OCI-LY3 (cell line): ENCODE data around the gene BCL11B.

ENCODE experiments used
- H2AFZ ChIP-seq: fragments of 200-600, 300-600 bp; shearing (Covaris generic); 2 replicates; pipeline ENCODE4 v1.6.0; 2014; ENCODE audit warnings: antibody characterized with exemption, low read depth, low read length
- H3K27ac ChIP-seq: fragments of 200-600, 300-600 bp; sonication (generic); 2 replicates; pipeline ENCODE4 v1.5.1; 2014; ENCODE audit warnings: mild to moderate bottlenecking, low read length, moderate library complexity, mixed read lengths
- H3K27me3 ChIP-seq: fragments of 200-600, 300-600 bp; sonication (generic); 2 replicates; pipeline ENCODE4 v1.6.1; 2014; ENCODE audit warnings: low read depth, low read length, mixed read lengths
- H3K36me3 ChIP-seq: fragments of 200-600, 300-600 bp; sonication (generic); replicated peaks from 2 replicates; pipeline ENCODE3; 2014; ENCODE audit warnings: low read depth, low read length, mixed read lengths
- H3K4me1 ChIP-seq: fragments of 300-600, 200-600 bp; sonication (generic); 2 replicates; pipeline ENCODE4 v1.6.1; 2014; ENCODE audit warnings: low read length, mixed read lengths
- H3K4me2 ChIP-seq: fragments of 200-600, 300-600 bp; sonication (generic); 2 replicates; pipeline ENCODE4 v1.6.1; 2014; ENCODE audit warnings: low read length, mixed read lengths
- H3K4me3 ChIP-seq: fragments of 300-600, 200-600 bp; sonication (generic); 2 replicates; pipeline ENCODE4 v1.5.1; 2014; ENCODE audit warnings: antibody characterized with exemption, mild to moderate bottlenecking, low read length, moderate library complexity
- H3K79me2 ChIP-seq: fragments of 300-600, 200-600 bp; shearing (Covaris generic); 2 replicates; pipeline ENCODE4 v1.6.1; 2014; ENCODE audit warnings: mild to moderate bottlenecking, low read length, mixed read lengths
- H3K9ac ChIP-seq: fragments of 300-600, 200-600 bp; shearing (Covaris generic); 2 replicates; pipeline ENCODE4 v1.6.0; 2014; ENCODE audit warnings: mild to moderate bottlenecking, low read length, moderate library complexity
- H3K9me3 ChIP-seq: fragments of 200-600, 300-600 bp; shearing (Covaris generic); 2 replicates; pipeline ENCODE4 v1.6.1; 2014; ENCODE audit warnings: low read length, mixed read lengths; ENCODE audit not compliant: insufficient read depth
- H4K20me1 ChIP-seq: fragments of 200-600, 300-600 bp; sonication (generic); 2 replicates; pipeline ENCODE4 v1.6.1; 2016; ENCODE audit warnings: low read length, mixed read lengths; ENCODE audit not compliant: insufficient read depth
- CTCF ChIP-seq: fragments of 200-600, 300-600 bp; sonication (generic); IDR thresholded peaks from 2 replicates; pipeline ENCODE4 v1.5.1; 2014; ENCODE audit warnings: antibody characterized with exemption, low read length, low read depth
- EZH2phosphoT487 ChIP-seq: fragments of 200-600 bp; shearing (Covaris generic); IDR thresholded peaks from 2 replicates; pipeline ENCODE4 v1.6.1; 2018; ENCODE audit warnings: antibody characterized with exemption, mixed run types, low read depth

Gene BCL11B

GRCh38 chr14:99123208-99123870 lies 148.7 kb downstream of the BCL11B start:
- Histone ChIP-seq H3K79me2 (no peaks in the 10 kb centered on the region), H3K9me3 (no peaks in the 10 kb centered on the region), H3K4me2 (no peak overlapping the region), H3K27me3 (no peaks in the 10 kb centered on the region), H3K27ac (no peak overlapping the region), H3K4me1 (no peaks in the 10 kb centered on the region), H3K4me3 (no peak overlapping the region), H3K36me3 (no peaks in the 10 kb centered on the region), H3K9ac (no peak overlapping the region), H2AFZ (no peak overlapping the region), H4K20me1 (no peaks in the 10 kb centered on the region)
- no peak for TF ChIP-seq EZH2phosphoT487
- TF ChIP-seq CTCF: no peak

- Histone ChIP-seq H3K4me2 (no peak overlapping the region), H3K4me1 (no peaks in the 10 kb centered on the region), H3K27ac (no peak overlapping the region), H3K79me2 (no peaks in the 10 kb centered on the region), H3K27me3 (no peaks in the 10 kb centered on the region), H3K36me3 (no peaks in the 10 kb centered on the region), H3K9me3 (no peaks in the 10 kb centered on the region), H2AFZ (no peak overlapping the region), H4K20me1 (no peaks in the 10 kb centered on the region), H3K9ac (no peak overlapping the region), H3K4me3 (no peak overlapping the region)
- TF ChIP-seq EZH2phosphoT487 (no peak), CTCF (no peak)
Measured at GRCh38 chr14:99122521-99123125, 149.4 kb downstream of the BCL11B start.

GRCh38 chr14:99121319-99121875 lies 150.6 kb downstream of the BCL11B start:
- H3K4me1 ChIP-seq: no peaks in the 10 kb centered on the region
- no peak overlapping the region for H3K4me3 ChIP-seq
- no peak overlapping the region for H2AFZ ChIP-seq
- H3K79me2 ChIP-seq: no peaks in the 10 kb centered on the region
- H3K36me3 ChIP-seq: no peaks in the 10 kb centered on the region
- no peak overlapping the region for H3K4me2 ChIP-seq
- H3K27ac ChIP-seq: no peak overlapping the region
- no peaks in the 10 kb centered on the region for H3K9me3 ChIP-seq
- TF ChIP-seq EZH2phosphoT487 (no peak), CTCF (no peak)
- no peaks in the 10 kb centered on the region for H3K27me3 ChIP-seq
- H4K20me1 ChIP-seq: no peaks in the 10 kb centered on the region
- no peak overlapping the region for H3K9ac ChIP-seq

GRCh38 chr14:99120526-99121318 lies 151.3 kb downstream of the BCL11B start:
- H3K36me3 ChIP-seq: no peaks in the 10 kb centered on the region
- H3K79me2 ChIP-seq: no peaks in the 10 kb centered on the region
- no peaks in the 10 kb centered on the region for H3K4me1 ChIP-seq
- no peak overlapping the region for H3K9ac ChIP-seq
- no peak overlapping the region for H3K4me3 ChIP-seq
- no peaks in the 10 kb centered on the region for H3K9me3 ChIP-seq
- no peaks in the 10 kb centered on the region for H4K20me1 ChIP-seq
- no peak overlapping the region for H3K4me2 ChIP-seq
- H3K27ac ChIP-seq: no peak overlapping the region
- H2AFZ ChIP-seq: no peak overlapping the region
- TF ChIP-seq EZH2phosphoT487 (no peak), CTCF (no peak)
- H3K27me3 ChIP-seq: peaks cover 2% of the 10 kb centered on the region; the same call in 1 of the 2 replicates
